Measurements from ENCODE around the gene GDNF.

GRCh38 chr5:37814699-37815098 is 25.1 kb downstream of the GDNF start:
- TF ChIP-seq CTCF (IDR thresholded peaks at IDR 0.05 in 4 of 5, conservative IDR thresholded peaks at IDR 0.05 in 1 of 5): no peak
- no peak for TF ChIP-seq POLR2A (IDR thresholded peaks at IDR 0.05)

Data from gastrocnemius medialis (tissue), 4 donors.